ENCODE results near the gene SFMBT2. TPM values are rescaled to one million over a fixed set of nuclear protein-coding genes. Genes with fewer than 3 reads are reported as not detected.

The SFMBT2 gene
- total RNA-seq, 4 donors from 2014 or later, result 7.1 to 13.2 (median 9.0) TPM

- intact Hi-C loops (cut with DNase I), result no loop called here
- Histone ChIP-seq H3K36me3 (no peaks in the 10 kb centered on the region), H3K27ac (no peak overlapping the region), H3K9me3 (no peaks in the 10 kb centered on the region), H3K27me3 (no peaks in the 10 kb centered on the region), H3K4me3 (replicated peaks in 1 of 3) (no peak overlapping the region), H3K4me1 (peaks cover 5 to 8% of the 10 kb centered on the region in 2 donors)
- DNase-seq, result no peak
- TF ChIP-seq CTCF (IDR thresholded peaks at IDR 0.05), result no peak
- no peak for TF ChIP-seq POLR2A (IDR thresholded peaks at IDR 0.05)
These were observed 91.2 kb downstream of the SFMBT2 start for GRCh38 chr10:7319632-7320031.

GRCh38 chr10:7318836-7319235 is 92.0 kb downstream of the SFMBT2 start:
- intact Hi-C loops (cut with DNase I), result no loop called here
- H3K9me3 ChIP-seq, result no peaks in the 10 kb centered on the region

GRCh38 chr10:7317786-7318446 is 92.9 kb downstream of the SFMBT2 start:
- intact Hi-C loops (cut with DNase I), result no loop called here
- Histone ChIP-seq H3K27me3 (no peaks in the 10 kb centered on the region), H3K36me3 (no peaks in the 10 kb centered on the region), H3K27ac (no peak overlapping the region), H3K4me1 (peaks cover 5 to 8% of the 10 kb centered on the region in 2 donors), H3K4me3 (replicated peaks in 1 of 3) (no peak overlapping the region), H3K9me3 (no peaks in the 10 kb centered on the region)
- 82 to 90% methylated on average over 4 of the region's 4 CpGs for WGBS, 2 donors
- DNase-seq, result no peak
- TF ChIP-seq CTCF (IDR thresholded peaks at IDR 0.05), result no peak

More at GRCh38 chr10:7318836-7319235, 92.0 kb downstream of the SFMBT2 start:
- no peak for TF ChIP-seq POLR2A (IDR thresholded peaks at IDR 0.05)
- no peak for TF ChIP-seq CTCF (IDR thresholded peaks at IDR 0.05)
- peak overlapping the region in 1 of 3 donors; percentile 18 for H3K27ac ChIP-seq
- no peak overlapping the region for H3K4me3 ChIP-seq (replicated peaks in 1 of 3)
- no peaks in the 10 kb centered on the region for H3K36me3 ChIP-seq
- no peaks in the 10 kb centered on the region for H3K27me3 ChIP-seq
- 52 to 69% methylated on average over 9 of the region's 9 CpGs for WGBS, 2 donors
- H3K4me1 ChIP-seq, result peaks cover 5 to 8% of the 10 kb centered on the region in 2 donors
- DNase-seq, result peak in 1 of 2 donors; percentile 37

- 84 to 89% methylated on average over 2 of the region's 2 CpGs for WGBS, 2 donors
- DNase-seq, result no peak
- intact Hi-C loops (cut with DNase I), result no loop called here
These were observed 94.0 kb downstream of the SFMBT2 start for GRCh38 chr10:7316839-7317238.

More at GRCh38 chr10:7316839-7317238, 94.0 kb downstream of the SFMBT2 start:
- H3K27me3 ChIP-seq, result no peaks in the 10 kb centered on the region
- H3K9me3 ChIP-seq, result no peaks in the 10 kb centered on the region
- H3K27ac ChIP-seq, result no peak overlapping the region
- H3K36me3 ChIP-seq, result no peaks in the 10 kb centered on the region
- TF ChIP-seq POLR2A (IDR thresholded peaks at IDR 0.05) (no peak), CTCF (IDR thresholded peaks at IDR 0.05) (no peak)
- H3K4me3 ChIP-seq (replicated peaks in 1 of 3), result no peak overlapping the region
- peaks cover 5 to 8% of the 10 kb centered on the region in 2 donors for H3K4me1 ChIP-seq
